ENCODE data around the gene PAQR9.

Gene PAQR9

DNA sequence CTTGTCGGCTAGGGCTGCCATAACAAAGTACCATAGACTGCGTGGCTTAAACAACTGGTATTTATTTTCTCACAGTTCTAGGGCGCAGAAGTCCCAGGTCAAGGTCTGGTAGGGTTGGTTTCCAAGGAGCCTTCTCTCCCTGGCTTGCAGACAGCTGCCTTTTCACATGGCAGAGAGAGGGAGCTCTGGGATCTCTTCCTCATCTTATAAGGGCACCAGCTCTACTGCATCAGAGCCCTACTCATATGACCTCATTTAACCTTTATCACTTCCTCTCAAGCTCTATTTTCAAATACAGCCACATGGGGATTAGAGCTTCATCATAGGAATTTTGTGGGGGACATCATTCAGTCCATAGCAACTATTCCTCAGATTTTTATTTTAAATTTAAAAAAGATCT is 17.6 kb upstream of the PAQR9 start:
- H3K27me3 ChIP-seq = no peaks in the 10 kb centered on the region
- peaks cover 7 to 16% of the 10 kb centered on the region in 2 experiments for H3K4me1 ChIP-seq (ENCODE audit: control insufficient read depth in 1 of 2, insufficient read depth in 1 of 2, low read depth in 1 of 2, low read length in 1 of 2)
- no peak for TF ChIP-seq CTCF (IDR thresholded peaks at IDR 0.05)
- H3K9me3 ChIP-seq = no peaks in the 10 kb centered on the region
- H3K36me3 ChIP-seq = no peaks in the 10 kb centered on the region
- no peak overlapping the region for H3K4me3 ChIP-seq (ENCODE audit: low read depth in 1 of 2, low read length in 1 of 2)
- no peak overlapping the region for H3K27ac ChIP-seq

GRCh38 chr3:142977399-142977728 is 13.9 kb upstream of the PAQR9 start:
- Histone ChIP-seq H3K36me3 (no peaks in the 10 kb centered on the region), H3K9me3 (no peaks in the 10 kb centered on the region), H3K27ac (no peak overlapping the region), H3K27me3 (no peaks in the 10 kb centered on the region), H3K4me3 (ENCODE audit: low read depth in 1 of 2, low read length in 1 of 2) (no peak overlapping the region), H3K4me1 (ENCODE audit: control insufficient read depth in 1 of 2, insufficient read depth in 1 of 2, low read depth in 1 of 2, low read length in 1 of 2) (peaks cover 26 to 38% of the 10 kb centered on the region in 2 experiments)
- TF ChIP-seq CTCF (IDR thresholded peaks at IDR 0.05) = no peak

DNA sequence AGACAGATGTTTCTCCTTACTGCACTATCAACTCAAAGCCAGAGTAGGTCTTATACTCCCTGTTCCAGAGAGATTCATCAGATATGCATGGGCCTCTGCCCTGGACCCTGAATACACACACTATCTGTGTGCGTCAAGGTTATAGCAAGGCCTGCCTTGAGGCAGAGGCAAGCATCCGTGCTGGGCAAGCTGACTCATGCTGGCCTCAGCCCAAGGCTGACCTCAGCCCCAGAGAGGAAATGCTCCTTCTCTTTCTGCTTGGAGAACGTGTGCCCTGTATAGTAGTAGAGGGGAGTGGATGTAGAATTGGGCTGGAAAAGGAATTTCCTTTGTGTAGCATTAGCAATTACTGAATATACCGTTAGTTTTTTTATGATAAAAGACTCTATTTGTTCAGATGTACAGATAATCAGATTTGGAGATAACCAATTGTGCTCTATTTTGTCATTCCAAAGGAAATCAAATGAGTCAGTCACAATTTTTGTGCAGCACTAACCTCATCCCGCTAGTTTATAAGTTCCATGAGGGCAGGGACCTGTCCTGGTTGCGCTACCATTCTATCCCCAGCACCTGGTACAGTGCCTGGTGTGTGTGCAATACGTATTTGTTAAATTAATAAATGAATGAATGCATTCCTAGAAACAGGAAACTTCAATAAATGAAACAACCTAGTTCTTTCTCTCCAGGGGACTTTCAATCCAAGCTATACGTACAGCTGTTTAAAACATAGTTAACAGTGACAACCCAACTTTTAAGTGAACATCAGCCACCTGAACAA is 13.3 kb upstream of the PAQR9 start:
- H3K4me1 ChIP-seq (ENCODE audit: control insufficient read depth in 1 of 2, insufficient read depth in 1 of 2, low read depth in 1 of 2, low read length in 1 of 2) = peaks cover 23 to 33% of the 10 kb centered on the region in 2 experiments
- no peak overlapping the region for H3K4me3 ChIP-seq (ENCODE audit: low read depth in 1 of 2, low read length in 1 of 2)
- H3K36me3 ChIP-seq = no peaks in the 10 kb centered on the region
- no peak for TF ChIP-seq CTCF (IDR thresholded peaks at IDR 0.05)
- no peak overlapping the region for H3K27ac ChIP-seq
- no peaks in the 10 kb centered on the region for H3K9me3 ChIP-seq
- no peaks in the 10 kb centered on the region for H3K27me3 ChIP-seq

GRCh38 chr3:142975316-142975995 is 12.0 kb upstream of the PAQR9 start:
- Histone ChIP-seq H3K27ac (no peak overlapping the region), H3K36me3 (no peaks in the 10 kb centered on the region), H3K4me3 (ENCODE audit: low read depth in 1 of 2, low read length in 1 of 2) (no peak overlapping the region), H3K4me1 (ENCODE audit: control insufficient read depth in 1 of 2, insufficient read depth in 1 of 2, low read depth in 1 of 2, low read length in 1 of 2) (peaks cover 23 to 33% of the 10 kb centered on the region in 2 experiments), H3K9me3 (no peaks in the 10 kb centered on the region), H3K27me3 (no peaks in the 10 kb centered on the region)
- no peak for TF ChIP-seq CTCF (IDR thresholded peaks at IDR 0.05)

DNA sequence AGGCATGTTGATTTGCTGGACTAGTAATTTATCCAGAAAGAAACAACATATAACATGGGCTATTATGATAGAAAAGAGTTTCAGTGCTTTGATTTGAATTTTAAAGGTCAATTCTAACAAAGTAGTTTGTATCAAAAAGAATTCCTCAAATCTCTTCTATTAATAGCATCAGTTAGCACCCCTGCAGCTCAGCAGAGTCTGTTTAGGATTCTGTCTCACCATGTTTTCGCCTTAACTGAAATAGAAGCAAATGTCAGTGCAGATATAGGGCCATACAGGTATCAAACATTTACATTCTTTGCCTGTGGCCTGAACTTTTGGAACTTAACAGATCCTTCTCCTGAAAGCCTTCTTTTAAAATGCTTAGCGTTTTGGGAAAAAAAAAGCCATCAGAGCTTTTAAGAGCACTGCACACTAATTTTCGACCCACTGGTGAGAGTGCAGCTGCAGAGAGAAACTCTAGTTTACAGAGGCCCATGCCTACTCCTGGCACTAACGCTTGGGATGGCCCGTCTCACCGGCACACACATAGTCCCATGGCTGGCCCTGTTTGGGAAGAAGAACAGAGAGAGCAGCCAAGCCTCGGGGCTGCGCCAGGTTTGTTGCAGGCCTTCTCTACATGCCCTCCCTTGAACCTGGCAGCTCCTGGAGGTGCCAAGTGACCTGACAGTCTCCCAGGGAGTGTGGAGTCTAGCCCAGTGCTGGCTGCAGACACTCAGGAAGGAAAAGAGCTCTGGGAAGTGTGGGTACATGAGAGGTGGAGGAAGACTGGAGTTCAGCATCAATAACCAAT is 9.9 kb upstream of the PAQR9 start:
- Histone ChIP-seq H3K4me3 (ENCODE audit: low read depth in 1 of 2, low read length in 1 of 2) (no peak overlapping the region), H3K27me3 (peaks cover 11% of the 10 kb centered on the region), H3K9me3 (no peaks in the 10 kb centered on the region), H3K27ac (no peak overlapping the region), H3K4me1 (ENCODE audit: control insufficient read depth in 1 of 2, insufficient read depth in 1 of 2, low read depth in 1 of 2, low read length in 1 of 2) (peaks cover 23 to 33% of the 10 kb centered on the region in 2 experiments), H3K36me3 (no peaks in the 10 kb centered on the region)
- TF ChIP-seq CTCF (IDR thresholded peaks at IDR 0.05) = no peak

Data from neutrophil (primary cell).